Fibroblast of lung (primary cell): ENCODE measurements around the gene NFATC2IP. TPM values are rescaled to one million over a fixed set of nuclear protein-coding genes. Genes with fewer than 3 reads are reported as not detected.
"Not testable (repeated sequence)": the region's sequence is repeated elsewhere in the genome, so short reads cannot be mapped to it uniquely, and the experiment has no call there.

ENCODE experiments used
- DNase-seq, 2 donors: peaks; one replicate each; pipeline versions ENCODE4 v3.0.0 to v3.0.0-alpha.2; 2010; ENCODE audit warnings: low read depth in 2 of 2
- H2AFZ ChIP-seq: 2 replicates; pipeline ENCODE4 v1.5.1; 2012; ENCODE audit warnings: low read length, control low read depth, inconsistent platforms
- H3K27ac ChIP-seq: 2 replicates; pipeline ENCODE4 v1.5.1; 2011; ENCODE audit warnings: low read length, control low read depth; ENCODE audit not compliant: insufficient read depth
- H3K27me3 ChIP-seq: 2 replicates; pipeline ENCODE4 v1.5.1; 2011; ENCODE audit warnings: mild to moderate bottlenecking, low read length; ENCODE audit not compliant: control insufficient read depth, insufficient read depth
- H3K36me3 ChIP-seq: 2 replicates; pipeline ENCODE4 v1.5.1; 2011; ENCODE audit warnings: low read length; ENCODE audit not compliant: control insufficient read depth, insufficient read depth
- H3K4me1 ChIP-seq: 2 replicates; pipeline ENCODE4 v1.5.1; 2011; ENCODE audit warnings: low read length; ENCODE audit not compliant: control insufficient read depth, insufficient read depth; ENCODE audit errors: extremely low read depth
- H3K4me2 ChIP-seq: 2 replicates; pipeline ENCODE4 v1.5.1; 2011; ENCODE audit warnings: low read length, control low read depth; ENCODE audit not compliant: insufficient read depth; ENCODE audit errors: extremely low read depth
- H3K4me3 ChIP-seq, 4 experiments: fragments of 200-600 bp in 1 of 4; sonication (generic) in 1 of 4; replicated peaks in 1 of 4; 2 replicates each; pipeline ENCODE4 v1.5.1; 2011 to 2016; ENCODE audit warnings: low read length in 4 of 4, low read depth in 3 of 4, mild to moderate bottlenecking in 3 of 4, control low read depth in 2 of 4, inconsistent platforms in 1 of 4, mixed read lengths in 1 of 4; ENCODE audit not compliant: insufficient read depth in 1 of 4; ENCODE audit errors: control extremely low read depth in 1 of 4
- H3K79me2 ChIP-seq: 2 replicates; pipeline ENCODE4 v1.5.1; 2012; ENCODE audit warnings: mild to moderate bottlenecking, low read length, inconsistent platforms; ENCODE audit not compliant: control insufficient read depth, insufficient read depth
- H3K9ac ChIP-seq: 2 replicates; pipeline ENCODE4 v1.5.1; 2011; ENCODE audit warnings: mild to moderate bottlenecking, low read length, control low read depth; ENCODE audit not compliant: insufficient read depth
- H3K9me3 ChIP-seq: 2 replicates; pipeline ENCODE4 v1.5.1; 2012; ENCODE audit warnings: low read depth, low read length; ENCODE audit not compliant: control insufficient read depth, insufficient read depth
- H4K20me1 ChIP-seq: 2 replicates; pipeline ENCODE4 v1.5.1; 2011; ENCODE audit warnings: low read length; ENCODE audit not compliant: control insufficient read depth, insufficient read depth; ENCODE audit errors: extremely low read depth
- CTCF ChIP-seq, 2 donors: IDR thresholded peaks in 1 of 2; conservative IDR thresholded peaks in 1 of 2; 1 replicate in 1 of 2; 2 replicates in 1 of 2; pipeline ENCODE4 v1.5.1; 2011 to 2012; ENCODE audit warnings: low read length in 2 of 2, control low read depth in 1 of 2, inconsistent platforms in 1 of 2, low read depth in 1 of 2, mild to moderate bottlenecking in 1 of 2
- EZH2 ChIP-seq: IDR thresholded peaks from 2 replicates; pipeline ENCODE4 v1.5.1; 2012; ENCODE audit warnings: low read length, control low read depth, mild to moderate bottlenecking; ENCODE audit errors: missing control alignments
- polyA plus RNA-seq, 2 donors: library from polyadenylated mRNA; depleted of rRNA in 1 of 2; stranded (reverse) in 1 of 2; unstranded in 1 of 2; fragments of >200 nt; gene quantifications; 2 replicates each; pipeline ENCODE4 v1.2.1, GENCODE V29; 2011 to 2012; ENCODE audit warnings: missing spikeins in 1 of 2
- total RNA-seq: library from RNA; depleted of rRNA; stranded (reverse); fragments of >200 nt; gene quantifications from 2 replicates; pipeline ENCODE4 v1.2.1, GENCODE V29; 2014

Gene NFATC2IP
- total and polyA plus RNA-seq, 2 donors (not counting 1 experiment from before 2014, with no cell fraction given), result 16.0 to 25.6 TPM

GRCh38 chr16:28999577-28999976, 48.8 kb downstream of the NFATC2IP start:
- H2AFZ ChIP-seq, result no peak overlapping the region
- H3K9me3 ChIP-seq, result no peaks in the 10 kb centered on the region
- no peak overlapping the region for H3K4me2 ChIP-seq
- no peaks in the 10 kb centered on the region for H3K79me2 ChIP-seq
- TF ChIP-seq EZH2, result no peak
- no peak for TF ChIP-seq CTCF (conservative IDR thresholded peaks at IDR 0.05 in 1 of 2, IDR thresholded peaks at IDR 0.05 in 1 of 2; ENCODE audit: low read depth in 1 of 2, low read length in 2 of 2)
- DNase-seq, result no peak
- no peaks in the 10 kb centered on the region for H3K27me3 ChIP-seq
- H3K36me3 ChIP-seq, result no peaks in the 10 kb centered on the region
- H3K4me3 ChIP-seq, result no peak overlapping the region
- no peak overlapping the region for H3K9ac ChIP-seq
- no peaks in the 10 kb centered on the region for H3K4me1 ChIP-seq
- no peak overlapping the region for H3K27ac ChIP-seq
- H4K20me1 ChIP-seq, result no peaks in the 10 kb centered on the region

GRCh38 chr16:29000019-29000418, 49.3 kb downstream of the NFATC2IP start:
- TF ChIP-seq CTCF (conservative IDR thresholded peaks at IDR 0.05 in 1 of 2, IDR thresholded peaks at IDR 0.05 in 1 of 2; ENCODE audit: low read depth in 1 of 2, low read length in 2 of 2), result no peak
- TF ChIP-seq EZH2, result no peak
- Histone ChIP-seq H4K20me1 (no peaks in the 10 kb centered on the region), H3K27ac (no peak overlapping the region), H2AFZ (no peak overlapping the region), H3K4me2 (no peak overlapping the region), H3K27me3 (no peaks in the 10 kb centered on the region), H3K9me3 (no peaks in the 10 kb centered on the region), H3K4me1 (no peaks in the 10 kb centered on the region), H3K4me3 (no peak overlapping the region), H3K9ac (no peak overlapping the region), H3K36me3 (no peaks in the 10 kb centered on the region), H3K79me2 (no peaks in the 10 kb centered on the region)
- no peak for DNase-seq

GRCh38 chr16:29004496-29005139, 53.9 kb downstream of the NFATC2IP start:
- H3K27me3 ChIP-seq, H3K79me2 ChIP-seq, H3K4me2 ChIP-seq, H2AFZ ChIP-seq, H3K36me3 ChIP-seq, H3K4me3 ChIP-seq, H3K9me3 ChIP-seq, H3K9ac ChIP-seq, H3K4me1 ChIP-seq, H4K20me1 ChIP-seq, H3K27ac ChIP-seq: not testable (repeated sequence)
- peak in 1 of 2 donors; percentile 22 for DNase-seq
